ENCODE results near the gene AP3B2.

The AP3B2 gene

GRCh38 chr15:82688691-82689090 is 21.0 kb downstream of the AP3B2 start:
- no peak for TF ChIP-seq CTCF (IDR thresholded peaks at IDR 0.05; ENCODE audit: poor library complexity, severe bottlenecking)
- no peaks in the 10 kb centered on the region for H3K36me3 ChIP-seq (ENCODE audit: low read depth)
- no peak overlapping the region for H3K27ac ChIP-seq (ENCODE audit: poor library complexity, severe bottlenecking)
- H3K9me3 ChIP-seq (ENCODE audit: severe bottlenecking): no peaks in the 10 kb centered on the region
- no peak overlapping the region for H3K4me3 ChIP-seq (ENCODE audit: severe bottlenecking)
- ATAC-seq (ENCODE audit: low read depth) (no peak), DNase-seq (ENCODE audit: low spot score) (no peak)
- no peaks in the 10 kb centered on the region for H3K4me1 ChIP-seq (ENCODE audit: insufficient read depth, poor library complexity, severe bottlenecking)
- H3K27me3 ChIP-seq (ENCODE audit: insufficient read depth, poor library complexity, severe bottlenecking): no peaks in the 10 kb centered on the region

GRCh38 chr15:82681371-82681770 is 28.3 kb downstream of the AP3B2 start:
- peak; percentile 45 for DNase-seq (ENCODE audit: low spot score)
- Histone ChIP-seq H3K4me1 (ENCODE audit: insufficient read depth, poor library complexity, severe bottlenecking) (no peaks in the 10 kb centered on the region), H3K9me3 (ENCODE audit: severe bottlenecking) (no peaks in the 10 kb centered on the region), H3K27ac (ENCODE audit: poor library complexity, severe bottlenecking) (no peak overlapping the region), H3K27me3 (ENCODE audit: insufficient read depth, poor library complexity, severe bottlenecking) (no peaks in the 10 kb centered on the region), H3K36me3 (ENCODE audit: low read depth) (no peaks in the 10 kb centered on the region), H3K4me3 (ENCODE audit: severe bottlenecking) (peak overlapping the region; percentile 61)
- no peak for TF ChIP-seq CTCF (IDR thresholded peaks at IDR 0.05; ENCODE audit: poor library complexity, severe bottlenecking)
- ATAC-seq (ENCODE audit: low read depth): no peak

- Histone ChIP-seq H3K36me3 (ENCODE audit: low read depth) (no peaks in the 10 kb centered on the region), H3K4me3 (ENCODE audit: severe bottlenecking) (peak overlapping the region; percentile 61), H3K9me3 (ENCODE audit: severe bottlenecking) (no peaks in the 10 kb centered on the region), H3K27ac (ENCODE audit: poor library complexity, severe bottlenecking) (no peak overlapping the region), H3K4me1 (ENCODE audit: insufficient read depth, poor library complexity, severe bottlenecking) (no peaks in the 10 kb centered on the region), H3K27me3 (ENCODE audit: insufficient read depth, poor library complexity, severe bottlenecking) (no peaks in the 10 kb centered on the region)
- ATAC-seq (ENCODE audit: low read depth): peak; percentile 93
- peak; percentile 92 for DNase-seq (ENCODE audit: low spot score)
- TF ChIP-seq CTCF (IDR thresholded peaks at IDR 0.05; ENCODE audit: poor library complexity, severe bottlenecking): peak; percentile 61
Measured at GRCh38 chr15:82680200-82681102, 29.2 kb downstream of the AP3B2 start.

GRCh38 chr15:82679626-82680199 is 30.0 kb downstream of the AP3B2 start:
- TF ChIP-seq CTCF (IDR thresholded peaks at IDR 0.05; ENCODE audit: poor library complexity, severe bottlenecking): no peak
- H3K27me3 ChIP-seq (ENCODE audit: insufficient read depth, poor library complexity, severe bottlenecking): no peaks in the 10 kb centered on the region
- H3K36me3 ChIP-seq (ENCODE audit: low read depth): no peaks in the 10 kb centered on the region
- peak overlapping the region; percentile 61 for H3K4me3 ChIP-seq (ENCODE audit: severe bottlenecking)
- no peak overlapping the region for H3K27ac ChIP-seq (ENCODE audit: poor library complexity, severe bottlenecking)
- DNase-seq (ENCODE audit: low spot score): peak; percentile 62
- H3K4me1 ChIP-seq (ENCODE audit: insufficient read depth, poor library complexity, severe bottlenecking): no peaks in the 10 kb centered on the region
- no peaks in the 10 kb centered on the region for H3K9me3 ChIP-seq (ENCODE audit: severe bottlenecking)
- ATAC-seq (ENCODE audit: low read depth): no peak

All from RWPE2 (cell line).